ENCODE results near the gene TFEC.

Gene TFEC

GRCh38 chr7:115924411-115924810 lies 106.2 kb downstream of the TFEC start:
- no peak overlapping the region for H3K4me3 ChIP-seq (ENCODE audit: low read length)
- H3K9me2 ChIP-seq (replicated peaks; ENCODE audit: control insufficient read depth, low read length): no peaks in the 10 kb centered on the region
- H3K4me2 ChIP-seq (ENCODE audit: low read length): no peak overlapping the region
- no peaks in the 10 kb centered on the region for H3K79me2 ChIP-seq (ENCODE audit: control insufficient read depth, low read length)
- no peaks in the 10 kb centered on the region for H3K9me3 ChIP-seq (ENCODE audit: control insufficient read depth, insufficient read depth, low read length)
- no peaks in the 10 kb centered on the region for H4K20me1 ChIP-seq (ENCODE audit: control insufficient read depth, insufficient read depth, low read depth, low read length)
- no peaks in the 10 kb centered on the region for H3K4me1 ChIP-seq (ENCODE audit: control insufficient read depth, low read length)
- H3K36me3 ChIP-seq (ENCODE audit: control insufficient read depth, low read length): no peaks in the 10 kb centered on the region
- TF ChIP-seq EZH2phosphoT487 (IDR thresholded peaks at IDR 0.05; ENCODE audit: borderline replicate concordance, low read length) (no peak), CTCF (IDR thresholded peaks at IDR 0.05; ENCODE audit: low read depth, low read length, poor library complexity, severe bottlenecking) (no peak)
- H3F3A ChIP-seq (ENCODE audit: control insufficient read depth, insufficient read depth): no peaks in the 10 kb centered on the region
- H3K27me3 ChIP-seq (ENCODE audit: control insufficient read depth, low read length): no peaks in the 10 kb centered on the region
- H3K27ac ChIP-seq (ENCODE audit: low read depth, low read length): no peak overlapping the region

DNA sequence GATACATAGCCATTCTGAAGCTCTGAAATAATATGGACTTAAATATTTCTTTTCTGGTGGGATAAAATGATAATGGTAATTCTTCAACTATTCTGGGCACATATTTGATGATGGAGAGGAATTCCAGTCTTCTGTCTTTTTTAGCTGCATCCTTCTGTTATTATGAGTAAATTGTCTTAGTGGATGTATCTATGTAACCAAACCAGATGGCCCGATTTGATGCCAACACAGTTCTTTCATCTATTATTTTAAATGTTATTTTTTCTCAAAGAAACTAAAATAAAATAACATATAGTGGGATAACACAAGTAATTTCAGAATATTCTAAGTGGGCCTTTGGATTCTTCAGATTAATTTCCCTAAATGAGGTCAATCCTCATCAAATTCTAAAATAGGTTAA lies 110.2 kb downstream of the TFEC start:
- no peaks in the 10 kb centered on the region for H3K36me3 ChIP-seq (ENCODE audit: control insufficient read depth, low read length)
- no peaks in the 10 kb centered on the region for H3K4me1 ChIP-seq (ENCODE audit: control insufficient read depth, low read length)
- no peaks in the 10 kb centered on the region for H3K79me2 ChIP-seq (ENCODE audit: control insufficient read depth, low read length)
- H3K27ac ChIP-seq (ENCODE audit: low read depth, low read length): no peak overlapping the region
- H3F3A ChIP-seq (ENCODE audit: control insufficient read depth, insufficient read depth): no peaks in the 10 kb centered on the region
- no peaks in the 10 kb centered on the region for H3K9me3 ChIP-seq (ENCODE audit: control insufficient read depth, insufficient read depth, low read length)
- no peaks in the 10 kb centered on the region for H4K20me1 ChIP-seq (ENCODE audit: control insufficient read depth, insufficient read depth, low read depth, low read length)
- H3K4me3 ChIP-seq (ENCODE audit: low read length): no peak overlapping the region
- no peak for TF ChIP-seq EZH2phosphoT487 (IDR thresholded peaks at IDR 0.05; ENCODE audit: borderline replicate concordance, low read length)
- TF ChIP-seq CTCF (IDR thresholded peaks at IDR 0.05; ENCODE audit: low read depth, low read length, poor library complexity, severe bottlenecking): no peak
- H3K27me3 ChIP-seq (ENCODE audit: control insufficient read depth, low read length): peaks cover 12% of the 10 kb centered on the region
- H3K9me2 ChIP-seq (replicated peaks; ENCODE audit: control insufficient read depth, low read length): no peaks in the 10 kb centered on the region
- H3K4me2 ChIP-seq (ENCODE audit: low read length): no peak overlapping the region

DNA sequence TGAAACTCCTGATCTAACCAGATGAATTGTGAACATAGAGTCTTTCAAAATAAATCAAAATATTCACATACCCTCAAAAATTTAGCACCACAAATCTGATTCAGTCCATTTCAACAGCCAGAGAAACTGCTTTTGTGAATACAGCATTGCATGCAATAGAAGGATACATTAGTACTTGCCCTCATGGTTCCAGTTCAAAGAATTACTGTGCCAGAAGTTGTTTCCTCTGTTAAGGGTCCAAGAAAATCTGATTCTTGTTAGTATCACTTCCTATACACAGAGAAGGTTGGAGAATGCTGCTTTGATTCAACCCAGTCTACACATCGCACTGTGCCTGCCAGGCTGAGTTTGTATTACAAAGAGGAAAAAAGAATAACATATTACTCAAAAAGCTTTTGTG lies 115.6 kb downstream of the TFEC start:
- H3K27me3 ChIP-seq (ENCODE audit: control insufficient read depth, low read length): peaks cover 18% of the 10 kb centered on the region
- no peak overlapping the region for H3K4me3 ChIP-seq (ENCODE audit: low read length)
- no peaks in the 10 kb centered on the region for H3K79me2 ChIP-seq (ENCODE audit: control insufficient read depth, low read length)
- H3K4me1 ChIP-seq (ENCODE audit: control insufficient read depth, low read length): peaks cover 4% of the 10 kb centered on the region
- no peak overlapping the region for H3K4me2 ChIP-seq (ENCODE audit: low read length)
- no peak overlapping the region for H3K27ac ChIP-seq (ENCODE audit: low read depth, low read length)
- TF ChIP-seq EZH2phosphoT487 (IDR thresholded peaks at IDR 0.05; ENCODE audit: borderline replicate concordance, low read length) (no peak), CTCF (IDR thresholded peaks at IDR 0.05; ENCODE audit: low read depth, low read length, poor library complexity, severe bottlenecking) (no peak)
- H3K36me3 ChIP-seq (ENCODE audit: control insufficient read depth, low read length): no peaks in the 10 kb centered on the region
- no peaks in the 10 kb centered on the region for H3K9me2 ChIP-seq (replicated peaks; ENCODE audit: control insufficient read depth, low read length)
- no peaks in the 10 kb centered on the region for H3K9me3 ChIP-seq (ENCODE audit: control insufficient read depth, insufficient read depth, low read length)
- H3F3A ChIP-seq (ENCODE audit: control insufficient read depth, insufficient read depth): no peaks in the 10 kb centered on the region
- H4K20me1 ChIP-seq (ENCODE audit: control insufficient read depth, insufficient read depth, low read depth, low read length): no peaks in the 10 kb centered on the region

GRCh38 chr7:115911465-115911864 lies 119.1 kb downstream of the TFEC start:
- Histone ChIP-seq H4K20me1 (ENCODE audit: control insufficient read depth, insufficient read depth, low read depth, low read length) (no peaks in the 10 kb centered on the region), H3K9me3 (ENCODE audit: control insufficient read depth, insufficient read depth, low read length) (no peaks in the 10 kb centered on the region), H3K4me2 (ENCODE audit: low read length) (no peak overlapping the region), H3K9me2 (replicated peaks; ENCODE audit: control insufficient read depth, low read length) (no peaks in the 10 kb centered on the region), H3K36me3 (ENCODE audit: control insufficient read depth, low read length) (no peaks in the 10 kb centered on the region), H3F3A (ENCODE audit: control insufficient read depth, insufficient read depth) (no peaks in the 10 kb centered on the region), H3K79me2 (ENCODE audit: control insufficient read depth, low read length) (no peaks in the 10 kb centered on the region), H3K4me1 (ENCODE audit: control insufficient read depth, low read length) (peaks cover 4% of the 10 kb centered on the region), H3K4me3 (ENCODE audit: low read length) (no peak overlapping the region), H3K27ac (ENCODE audit: low read depth, low read length) (no peak overlapping the region), H3K27me3 (ENCODE audit: control insufficient read depth, low read length) (peaks cover 29% of the 10 kb centered on the region)
- no peak for TF ChIP-seq CTCF (IDR thresholded peaks at IDR 0.05; ENCODE audit: low read depth, low read length, poor library complexity, severe bottlenecking)
- no peak for TF ChIP-seq EZH2phosphoT487 (IDR thresholded peaks at IDR 0.05; ENCODE audit: borderline replicate concordance, low read length)
